Measurements from ENCODE around the gene FBXO39. TPM values are rescaled to one million over a fixed set of nuclear protein-coding genes. Genes with fewer than 3 reads are reported as not detected.
"Not testable (repeated sequence)": the region's sequence is repeated elsewhere in the genome, so short reads cannot be mapped to it uniquely, and the experiment has no call there.

The FBXO39 gene
- total RNA-seq, 2 donors from 2014 or later: 1.0 TPM; not detected in 1

DNA sequence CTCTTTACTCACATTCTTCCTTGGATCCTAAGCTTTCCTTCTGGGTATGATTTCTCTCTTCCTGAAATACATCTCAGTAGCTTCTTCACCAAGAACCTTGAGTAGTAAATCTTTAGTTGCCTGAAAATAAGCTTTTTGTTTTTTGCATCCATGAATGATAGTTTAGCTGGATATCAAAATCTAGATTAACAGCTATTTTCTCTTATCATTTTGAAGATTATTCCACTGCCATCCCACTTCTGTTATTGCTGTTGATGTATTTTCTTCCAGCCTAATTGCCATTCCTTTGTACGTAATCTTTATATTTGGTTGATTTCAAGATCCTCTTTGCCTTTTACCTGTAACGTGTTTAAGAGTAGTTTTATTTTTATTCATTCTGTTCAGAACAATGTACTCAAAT, 7.6 kb upstream of the FBXO39 start:
- no peak for DNase-seq
- Mint-ChIP-seq H3K36me3 (ENCODE audit: insufficient read depth in 2 of 2) (peaks cover 49 to 73% of the 10 kb centered on the region in 2 donors), H3K27me3 (ENCODE audit: low read depth) (no peaks in the 10 kb centered on the region), H3K27ac (no peak overlapping the region), H3K9me3 (peaks cover 25 to 26% of the 10 kb centered on the region in 2 donors), H3K4me3 (no peak overlapping the region), H3K4me1 (ENCODE audit: low read depth) (no peaks in the 10 kb centered on the region)
- ATAC-seq (replicated peaks in 1 of 2): no peak

DNA sequence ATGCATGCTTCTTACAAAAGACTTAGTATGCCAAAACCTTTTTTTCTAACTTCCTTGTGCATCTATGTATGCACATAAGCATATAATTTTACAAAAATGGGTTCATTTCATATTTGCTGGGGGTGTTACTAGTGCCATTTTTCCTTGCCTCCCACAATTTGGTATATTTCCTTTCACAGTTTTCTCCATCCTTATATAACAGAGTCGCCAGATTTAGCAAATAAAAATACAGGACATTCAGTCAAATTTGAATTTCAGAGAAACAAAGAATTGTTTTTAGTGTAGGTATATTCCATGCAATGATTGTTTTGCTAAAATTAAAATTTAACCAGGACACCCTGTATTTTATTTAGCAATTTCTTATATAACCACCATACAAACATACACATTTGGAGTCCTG, 4.0 kb upstream of the FBXO39 start:
- Mint-ChIP-seq H3K27ac (no peak overlapping the region), H3K36me3 (ENCODE audit: insufficient read depth in 2 of 2) (peaks cover 54 to 67% of the 10 kb centered on the region in 2 donors), H3K9me3 (peaks cover 22 to 24% of the 10 kb centered on the region in 2 donors), H3K4me1 (ENCODE audit: low read depth) (no peaks in the 10 kb centered on the region), H3K27me3 (ENCODE audit: low read depth) (peaks cover 18% of the 10 kb centered on the region), H3K4me3 (no peak overlapping the region)
- ATAC-seq (replicated peaks in 1 of 2) (no peak), DNase-seq (no peak)

DNA sequence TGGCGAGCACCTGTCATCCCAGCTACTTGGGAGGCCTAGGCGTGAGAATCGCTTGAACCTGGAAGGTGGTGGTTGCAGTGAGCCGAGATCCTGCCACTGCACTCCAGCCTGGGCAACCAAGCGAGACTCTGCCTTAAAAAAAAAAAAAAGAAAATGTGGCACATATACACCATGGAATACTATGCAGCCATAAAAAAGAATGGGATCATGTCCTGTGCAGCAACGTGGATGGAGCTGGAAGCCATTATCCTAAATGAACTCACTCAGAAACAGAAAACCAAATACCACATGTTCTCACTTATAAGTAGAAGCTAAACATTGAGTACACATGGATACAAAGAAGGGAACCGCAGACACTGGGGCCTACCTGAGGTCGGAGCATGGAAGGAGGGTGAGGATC, 1.1 kb upstream of the FBXO39 start:
- not testable (repeated sequence) for H3K4me3 Mint-ChIP-seq; H3K4me1 Mint-ChIP-seq (ENCODE audit: low read depth); ATAC-seq (replicated peaks in 1 of 2); H3K27ac Mint-ChIP-seq; DNase-seq
- Mint-ChIP-seq H3K27me3 (ENCODE audit: low read depth) (peaks cover 43% of the 10 kb centered on the region), H3K9me3 (peaks cover 9 to 15% of the 10 kb centered on the region in 2 donors), H3K36me3 (ENCODE audit: insufficient read depth in 2 of 2) (peaks cover 35 to 42% of the 10 kb centered on the region in 2 donors)

DNA sequence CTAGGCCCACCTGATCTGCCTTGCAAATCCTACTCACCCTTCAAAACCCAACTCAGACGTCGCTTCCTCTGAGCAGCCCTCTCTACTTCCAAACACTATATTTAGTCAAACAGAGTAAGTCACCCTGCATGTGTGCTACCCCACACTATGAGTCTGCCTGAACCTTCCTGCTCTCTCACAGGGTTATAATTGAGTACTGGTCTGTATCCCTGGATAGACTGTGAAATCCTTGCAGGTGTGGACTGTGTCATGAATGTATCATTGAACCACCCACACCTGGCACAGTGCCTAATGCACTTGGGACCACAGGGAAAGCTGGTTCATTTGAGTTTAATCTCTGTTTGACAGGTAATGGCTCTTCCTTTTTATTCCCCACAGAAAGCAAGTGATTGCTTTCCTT, 3.4 kb downstream of the FBXO39 start:
- H3K36me3 Mint-ChIP-seq (ENCODE audit: insufficient read depth in 2 of 2): peaks cover 9 to 12% of the 10 kb centered on the region in 2 donors
- no peaks in the 10 kb centered on the region for H3K4me1 Mint-ChIP-seq (ENCODE audit: low read depth)
- no peak overlapping the region for H3K27ac Mint-ChIP-seq
- H3K9me3 Mint-ChIP-seq: peaks cover 9 to 13% of the 10 kb centered on the region in 2 donors
- ATAC-seq (replicated peaks in 1 of 2): no peak
- H3K27me3 Mint-ChIP-seq (ENCODE audit: low read depth): peaks cover 65% of the 10 kb centered on the region
- no peak for DNase-seq
- no peak overlapping the region for H3K4me3 Mint-ChIP-seq

GRCh38 chr17:6780001-6780400, 4.0 kb downstream of the FBXO39 start:
- Mint-ChIP-seq H3K9me3 (peaks cover 7 to 11% of the 10 kb centered on the region in 2 donors), H3K27ac (no peak overlapping the region), H3K4me3 (no peak overlapping the region), H3K4me1 (ENCODE audit: low read depth) (no peaks in the 10 kb centered on the region), H3K27me3 (ENCODE audit: low read depth) (peaks cover 64% of the 10 kb centered on the region), H3K36me3 (ENCODE audit: insufficient read depth in 2 of 2) (peaks cover 6 to 9% of the 10 kb centered on the region in 2 donors)
- ATAC-seq (replicated peaks in 1 of 2) (no peak), DNase-seq (no peak)

- no peak overlapping the region for H3K4me3 Mint-ChIP-seq
- H3K27ac Mint-ChIP-seq: no peak overlapping the region
- H3K9me3 Mint-ChIP-seq: peaks cover 6 to 11% of the 10 kb centered on the region in 2 donors
- H3K36me3 Mint-ChIP-seq (ENCODE audit: insufficient read depth in 2 of 2): peaks cover 6% of the 10 kb centered on the region in 2 donors
- no peak for DNase-seq
- ATAC-seq (replicated peaks in 1 of 2): no peak
- H3K27me3 Mint-ChIP-seq (ENCODE audit: low read depth): peaks cover 62% of the 10 kb centered on the region
- H3K4me1 Mint-ChIP-seq (ENCODE audit: low read depth): no peaks in the 10 kb centered on the region
Observed at GRCh38 chr17:6780886-6781285, 4.9 kb downstream of the FBXO39 start.

- Mint-ChIP-seq H3K27me3 (ENCODE audit: low read depth) (peaks cover 66% of the 10 kb centered on the region), H3K27ac (no peak overlapping the region), H3K9me3 (peaks cover 5 to 11% of the 10 kb centered on the region in 2 donors), H3K4me1 (ENCODE audit: low read depth) (no peaks in the 10 kb centered on the region), H3K4me3 (no peak overlapping the region), H3K36me3 (ENCODE audit: insufficient read depth in 2 of 2) (peaks cover 4 to 5% of the 10 kb centered on the region in 2 donors)
- no peak for DNase-seq
- ATAC-seq (replicated peaks in 1 of 2): no peak
Observed at GRCh38 chr17:6782244-6782643, 6.2 kb downstream of the FBXO39 start.

GRCh38 chr17:6786618-6787017, 10.6 kb downstream of the FBXO39 start:
- Mint-ChIP-seq H3K4me3 (no peak overlapping the region), H3K4me1 (ENCODE audit: low read depth) (no peaks in the 10 kb centered on the region)

DNA sequence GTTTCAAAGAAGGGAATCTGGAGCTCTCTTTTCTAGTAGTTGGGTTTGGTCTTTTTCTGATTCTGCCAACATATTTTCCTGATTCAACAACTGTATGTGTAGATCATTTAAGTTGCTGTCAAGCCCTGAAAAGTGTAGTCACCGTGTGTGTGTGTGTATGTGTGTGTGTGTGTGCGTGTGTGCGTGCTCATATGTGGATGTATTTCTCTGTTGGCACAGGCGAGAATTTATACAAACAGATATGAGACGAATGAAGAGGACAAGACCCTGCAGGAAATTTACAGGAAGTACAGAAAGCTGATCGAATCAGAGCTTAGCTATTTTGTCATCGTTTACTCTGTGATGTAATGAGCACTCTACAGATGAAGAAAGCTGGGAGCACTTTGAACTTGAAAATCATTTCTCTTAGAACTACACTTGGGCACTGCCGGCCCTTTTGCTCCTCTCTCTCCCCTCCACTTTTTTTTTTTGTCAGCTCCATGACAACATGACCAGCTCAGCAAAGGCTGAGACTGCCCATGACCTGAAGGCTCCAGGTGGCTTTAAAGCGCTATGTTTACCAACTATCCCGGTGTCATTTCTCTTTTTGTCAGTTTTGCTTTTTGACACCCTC, 11.2 kb downstream of the FBXO39 start:
- peaks cover 2 to 5% of the 10 kb centered on the region in 2 donors for H3K36me3 Mint-ChIP-seq (ENCODE audit: insufficient read depth in 2 of 2)
- no peak for ATAC-seq (replicated peaks in 1 of 2)
- H3K27me3 Mint-ChIP-seq (ENCODE audit: low read depth): peaks cover 64% of the 10 kb centered on the region
- peaks cover 2 to 8% of the 10 kb centered on the region in 2 donors for H3K9me3 Mint-ChIP-seq
- no peak for DNase-seq
- H3K4me1 Mint-ChIP-seq (ENCODE audit: low read depth): no peaks in the 10 kb centered on the region
- H3K4me3 Mint-ChIP-seq: no peak overlapping the region
- no peak overlapping the region for H3K27ac Mint-ChIP-seq

More at GRCh38 chr17:6786618-6787017, 10.6 kb downstream of the FBXO39 start:
- Mint-ChIP-seq H3K36me3 (ENCODE audit: insufficient read depth in 2 of 2) (peaks cover 3 to 5% of the 10 kb centered on the region in 2 donors), H3K9me3 (peaks cover 5 to 11% of the 10 kb centered on the region in 2 donors), H3K27me3 (ENCODE audit: low read depth) (peaks cover 66% of the 10 kb centered on the region), H3K27ac (no peak overlapping the region)
- DNase-seq (no peak), ATAC-seq (replicated peaks in 1 of 2) (no peak)

DNA sequence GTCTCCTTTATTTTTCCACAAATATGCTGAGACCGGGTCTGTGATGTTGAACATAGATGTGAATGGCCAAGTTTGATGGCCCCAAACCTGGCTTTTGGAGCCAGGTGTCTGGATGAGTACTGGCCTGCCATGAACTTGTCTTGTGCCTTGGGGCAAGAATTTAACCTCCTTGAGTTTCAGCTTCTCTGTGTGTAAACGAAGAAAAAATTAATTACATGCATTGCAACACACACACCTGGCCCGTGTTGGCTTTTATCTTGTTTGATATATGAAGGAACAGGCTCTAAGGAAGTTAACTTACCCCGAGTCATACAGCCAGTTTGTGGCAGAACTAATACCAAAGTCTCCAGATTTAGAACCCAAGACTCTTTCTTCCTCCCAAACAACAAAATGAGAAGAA, 13.1 kb downstream of the FBXO39 start:
- no peaks in the 10 kb centered on the region for H3K9me3 Mint-ChIP-seq
- peaks cover 13% of the 10 kb centered on the region for H3K4me1 Mint-ChIP-seq (ENCODE audit: low read depth)
- no peak overlapping the region for H3K27ac Mint-ChIP-seq
- ATAC-seq (replicated peaks in 1 of 2) (no peak), DNase-seq (no peak)
- no peak overlapping the region for H3K4me3 Mint-ChIP-seq
- H3K27me3 Mint-ChIP-seq (ENCODE audit: low read depth): peaks cover 67% of the 10 kb centered on the region
- no peaks in the 10 kb centered on the region for H3K36me3 Mint-ChIP-seq (ENCODE audit: insufficient read depth in 2 of 2)

GRCh38 chr17:6793748-6794493, 17.9 kb downstream of the FBXO39 start:
- no peak for ATAC-seq (replicated peaks in 1 of 2)

GRCh38 chr17:6796017-6796886, 20.2 kb downstream of the FBXO39 start:
- no peaks in the 10 kb centered on the region for H3K9me3 Mint-ChIP-seq
- peaks cover 13% of the 10 kb centered on the region for H3K4me1 Mint-ChIP-seq (ENCODE audit: low read depth)
- H3K36me3 Mint-ChIP-seq (ENCODE audit: insufficient read depth in 2 of 2): no peaks in the 10 kb centered on the region
- no peak overlapping the region for H3K4me3 Mint-ChIP-seq
- no peak for ATAC-seq (replicated peaks in 1 of 2)
- no peak overlapping the region for H3K27ac Mint-ChIP-seq
- H3K27me3 Mint-ChIP-seq (ENCODE audit: low read depth): peaks cover 39% of the 10 kb centered on the region
- no peak for DNase-seq

More at GRCh38 chr17:6793748-6794493, 17.9 kb downstream of the FBXO39 start:
- no peaks in the 10 kb centered on the region for H3K36me3 Mint-ChIP-seq (ENCODE audit: insufficient read depth in 2 of 2)
- H3K9me3 Mint-ChIP-seq: no peaks in the 10 kb centered on the region
- DNase-seq: no peak
- peaks cover 13% of the 10 kb centered on the region for H3K4me1 Mint-ChIP-seq (ENCODE audit: low read depth)
- H3K27me3 Mint-ChIP-seq (ENCODE audit: low read depth): peaks cover 45% of the 10 kb centered on the region
- no peak overlapping the region for H3K27ac Mint-ChIP-seq
- no peak overlapping the region for H3K4me3 Mint-ChIP-seq

Measured in activated T-cell treated with anti-CD3 and anti-CD28 coated beads, Interleukin-2, amount 50 U/mL, for 72 hours (primary cell).